Breast epithelium (tissue), 3 donors: Measurements from ENCODE around the gene CD320.

Experiments
- POLR2AphosphoS5 ChIP-seq, 3 donors: sonication (generic); formaldehyde crosslinking; IDR thresholded peaks; one replicate each; pipeline ENCODE4 v1.6.1; 2017; ENCODE audit warnings: antibody characterized with exemption in 3 of 3
- TF ChIP-seq, protein P1 (sequence below), 3 donors: fragments of 450-650 bp; IDR thresholded peaks; one replicate each; pipeline ENCODE4 v1.5.1; 2016 to 2017; ENCODE audit warnings: antibody characterized with exemption in 3 of 3, mild to moderate bottlenecking in 3 of 3, moderate library complexity in 3 of 3

GRCh38 chr19:8336072-8336569 lies 28.0 kb upstream of the CD320 start:
- TF ChIP-seq POLR2AphosphoS5 (IDR thresholded peaks at IDR 0.05), result no peak
- TF ChIP-seq, protein P1, sequence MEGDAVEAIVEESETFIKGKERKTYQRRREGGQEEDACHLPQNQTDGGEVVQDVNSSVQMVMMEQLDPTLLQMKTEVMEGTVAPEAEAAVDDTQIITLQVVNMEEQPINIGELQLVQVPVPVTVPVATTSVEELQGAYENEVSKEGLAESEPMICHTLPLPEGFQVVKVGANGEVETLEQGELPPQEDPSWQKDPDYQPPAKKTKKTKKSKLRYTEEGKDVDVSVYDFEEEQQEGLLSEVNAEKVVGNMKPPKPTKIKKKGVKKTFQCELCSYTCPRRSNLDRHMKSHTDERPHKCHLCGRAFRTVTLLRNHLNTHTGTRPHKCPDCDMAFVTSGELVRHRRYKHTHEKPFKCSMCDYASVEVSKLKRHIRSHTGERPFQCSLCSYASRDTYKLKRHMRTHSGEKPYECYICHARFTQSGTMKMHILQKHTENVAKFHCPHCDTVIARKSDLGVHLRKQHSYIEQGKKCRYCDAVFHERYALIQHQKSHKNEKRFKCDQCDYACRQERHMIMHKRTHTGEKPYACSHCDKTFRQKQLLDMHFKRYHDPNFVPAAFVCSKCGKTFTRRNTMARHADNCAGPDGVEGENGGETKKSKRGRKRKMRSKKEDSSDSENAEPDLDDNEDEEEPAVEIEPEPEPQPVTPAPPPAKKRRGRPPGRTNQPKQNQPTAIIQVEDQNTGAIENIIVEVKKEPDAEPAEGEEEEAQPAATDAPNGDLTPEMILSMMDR (IDR thresholded peaks at IDR 0.05), result no peak
